ENCODE measurements around the gene GSAP. TPM values are rescaled to one million over a fixed set of nuclear protein-coding genes. Genes with fewer than 3 reads are reported as not detected.

GSAP gene
- total RNA-seq, 1 donor from 2014 or later, result 9.9 TPM

- no peak for DNase-seq (ENCODE audit: low spot score, unreplicated experiment)
- H3K9me3 Mint-ChIP-seq (ENCODE audit: low read depth), result peaks cover 3% of the 10 kb centered on the region
- TF ChIP-seq, protein P1, sequence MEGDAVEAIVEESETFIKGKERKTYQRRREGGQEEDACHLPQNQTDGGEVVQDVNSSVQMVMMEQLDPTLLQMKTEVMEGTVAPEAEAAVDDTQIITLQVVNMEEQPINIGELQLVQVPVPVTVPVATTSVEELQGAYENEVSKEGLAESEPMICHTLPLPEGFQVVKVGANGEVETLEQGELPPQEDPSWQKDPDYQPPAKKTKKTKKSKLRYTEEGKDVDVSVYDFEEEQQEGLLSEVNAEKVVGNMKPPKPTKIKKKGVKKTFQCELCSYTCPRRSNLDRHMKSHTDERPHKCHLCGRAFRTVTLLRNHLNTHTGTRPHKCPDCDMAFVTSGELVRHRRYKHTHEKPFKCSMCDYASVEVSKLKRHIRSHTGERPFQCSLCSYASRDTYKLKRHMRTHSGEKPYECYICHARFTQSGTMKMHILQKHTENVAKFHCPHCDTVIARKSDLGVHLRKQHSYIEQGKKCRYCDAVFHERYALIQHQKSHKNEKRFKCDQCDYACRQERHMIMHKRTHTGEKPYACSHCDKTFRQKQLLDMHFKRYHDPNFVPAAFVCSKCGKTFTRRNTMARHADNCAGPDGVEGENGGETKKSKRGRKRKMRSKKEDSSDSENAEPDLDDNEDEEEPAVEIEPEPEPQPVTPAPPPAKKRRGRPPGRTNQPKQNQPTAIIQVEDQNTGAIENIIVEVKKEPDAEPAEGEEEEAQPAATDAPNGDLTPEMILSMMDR (IDR thresholded peaks at IDR 0.05; ENCODE audit: unreplicated experiment), result no peak
- H3K4me1 Mint-ChIP-seq (ENCODE audit: low read depth), result no peaks in the 10 kb centered on the region
- H3K4me3 Mint-ChIP-seq (ENCODE audit: low read depth), result no peak overlapping the region
- H3K27ac Mint-ChIP-seq, result no peak overlapping the region
- no peaks in the 10 kb centered on the region for H3K27me3 Mint-ChIP-seq
- peaks cover 13% of the 10 kb centered on the region for H3K36me3 Mint-ChIP-seq (ENCODE audit: insufficient read depth)
These were observed 98.1 kb downstream of the GSAP start for GRCh38 chr7:77318019-77318418.

DNA sequence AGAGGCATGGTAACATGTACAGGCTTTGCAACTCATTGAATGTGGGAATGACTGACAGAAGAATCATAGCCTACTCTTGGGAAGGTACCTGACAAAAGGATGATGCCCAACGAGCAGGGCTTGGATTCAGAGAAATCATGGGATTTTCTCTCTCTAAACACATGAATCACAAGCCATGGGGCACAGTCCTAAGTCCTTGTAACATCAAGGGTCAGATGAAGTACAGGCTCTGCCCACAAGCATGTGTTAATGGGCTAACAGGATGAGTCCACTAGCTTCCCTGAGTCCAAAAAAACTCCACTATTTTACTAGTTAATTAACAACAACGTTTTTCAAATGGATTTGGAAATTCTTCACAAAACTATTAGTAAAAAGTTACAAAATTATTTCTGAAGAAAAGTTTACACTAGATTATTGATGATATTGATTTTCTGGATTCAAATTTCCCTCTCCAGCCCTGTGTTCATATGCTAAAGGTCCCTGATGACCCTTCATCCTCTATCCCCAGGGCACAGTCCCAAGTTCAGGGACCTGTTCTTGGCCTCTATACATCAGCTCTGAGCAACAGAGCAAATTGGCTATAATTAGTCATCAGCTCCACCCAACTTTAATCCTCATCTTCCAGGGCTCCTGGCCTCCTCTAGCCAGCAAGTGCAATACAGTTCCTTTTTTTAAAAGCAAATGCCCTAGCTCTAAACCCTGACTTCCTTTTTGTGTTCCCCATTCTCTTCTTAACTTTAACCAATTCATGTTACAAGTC, 99.8 kb downstream of the GSAP start:
- Mint-ChIP-seq H3K9me3 (ENCODE audit: low read depth) (peaks cover 3% of the 10 kb centered on the region), H3K27me3 (no peaks in the 10 kb centered on the region), H3K36me3 (ENCODE audit: insufficient read depth) (peaks cover 13% of the 10 kb centered on the region), H3K4me1 (ENCODE audit: low read depth) (no peaks in the 10 kb centered on the region), H3K27ac (no peak overlapping the region), H3K4me3 (ENCODE audit: low read depth) (no peak overlapping the region)
- TF ChIP-seq, protein P1 (IDR thresholded peaks at IDR 0.05; ENCODE audit: unreplicated experiment), result no peak
- no peak for DNase-seq (ENCODE audit: low spot score, unreplicated experiment)

DNA sequence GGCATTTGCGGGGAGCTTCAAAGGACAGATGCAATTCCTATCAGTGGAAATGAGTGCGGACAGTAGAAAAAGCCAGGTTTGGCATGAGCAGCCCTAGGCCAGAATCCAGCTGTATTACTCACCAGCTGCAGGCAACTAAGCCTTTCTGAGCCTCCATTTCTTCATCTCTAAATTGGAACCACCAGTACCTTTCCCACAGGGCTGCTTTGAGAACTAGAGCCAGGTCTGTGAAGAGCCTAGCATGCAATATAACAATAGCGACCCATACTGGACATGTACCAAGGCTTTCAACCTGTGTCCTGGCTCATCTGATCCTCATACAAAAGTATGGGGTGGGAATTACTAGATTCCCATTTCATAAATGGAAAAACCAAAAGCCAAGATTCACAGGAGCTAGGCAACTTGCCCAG, 101.0 kb downstream of the GSAP start:
- H3K27ac Mint-ChIP-seq, result no peak overlapping the region
- no peak overlapping the region for H3K4me3 Mint-ChIP-seq (ENCODE audit: low read depth)
- peaks cover 3% of the 10 kb centered on the region for H3K9me3 Mint-ChIP-seq (ENCODE audit: low read depth)
- no peaks in the 10 kb centered on the region for H3K27me3 Mint-ChIP-seq
- TF ChIP-seq, protein P1 (IDR thresholded peaks at IDR 0.05; ENCODE audit: unreplicated experiment), result no peak
- peaks cover 13% of the 10 kb centered on the region for H3K36me3 Mint-ChIP-seq (ENCODE audit: insufficient read depth)
- no peak for DNase-seq (ENCODE audit: low spot score, unreplicated experiment)
- H3K4me1 Mint-ChIP-seq (ENCODE audit: low read depth), result no peaks in the 10 kb centered on the region

DNA sequence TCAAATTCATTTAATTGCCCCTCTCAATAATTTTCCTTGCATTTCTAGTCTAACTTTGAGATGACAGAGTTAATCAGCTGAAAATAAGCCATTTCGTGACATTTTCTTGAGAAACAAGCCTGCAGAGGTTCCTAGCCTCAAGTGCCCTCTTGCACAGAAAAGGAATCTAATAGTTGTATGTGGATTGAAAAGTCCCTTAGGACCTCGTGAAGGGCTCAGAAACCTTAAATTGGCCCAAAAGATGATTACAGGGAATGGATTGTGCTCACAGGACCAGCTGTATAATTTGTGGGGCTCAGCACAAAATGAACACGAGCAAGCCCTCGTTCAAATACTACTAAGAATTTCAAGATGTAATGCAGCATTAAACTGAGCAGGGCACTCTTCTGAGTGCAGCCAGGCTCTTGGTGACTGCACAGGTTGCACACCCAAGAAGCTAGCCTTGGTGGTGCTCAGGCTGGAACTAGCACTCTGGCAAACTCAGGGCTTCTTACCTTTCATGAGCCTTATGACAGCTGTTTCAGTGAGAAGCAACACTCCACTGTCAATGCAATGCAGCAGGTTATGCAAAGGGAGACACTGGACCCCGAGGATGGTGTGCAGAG, 102.2 kb downstream of the GSAP start:
- DNase-seq (ENCODE audit: low spot score, unreplicated experiment), result no peak
- Mint-ChIP-seq H3K27me3 (no peaks in the 10 kb centered on the region), H3K9me3 (ENCODE audit: low read depth) (no peaks in the 10 kb centered on the region), H3K4me1 (ENCODE audit: low read depth) (no peaks in the 10 kb centered on the region), H3K36me3 (ENCODE audit: insufficient read depth) (peaks cover 8% of the 10 kb centered on the region), H3K27ac (no peak overlapping the region), H3K4me3 (ENCODE audit: low read depth) (no peak overlapping the region)
- TF ChIP-seq, protein P1 (IDR thresholded peaks at IDR 0.05; ENCODE audit: unreplicated experiment), result no peak

GRCh38 chr7:77313085-77313484, 103.1 kb downstream of the GSAP start:
- Mint-ChIP-seq H3K36me3 (ENCODE audit: insufficient read depth) (peaks cover 8% of the 10 kb centered on the region), H3K27me3 (no peaks in the 10 kb centered on the region), H3K4me1 (ENCODE audit: low read depth) (no peaks in the 10 kb centered on the region), H3K9me3 (ENCODE audit: low read depth) (no peaks in the 10 kb centered on the region), H3K4me3 (ENCODE audit: low read depth) (no peak overlapping the region), H3K27ac (no peak overlapping the region)
- no peak for DNase-seq (ENCODE audit: low spot score, unreplicated experiment)
- TF ChIP-seq, protein P1 (IDR thresholded peaks at IDR 0.05; ENCODE audit: unreplicated experiment), result no peak

Data from progenitor cell of endocrine pancreas (in vitro differentiated cells).